Upper lobe of left lung (tissue), 4 donors: Measurements from ENCODE around the gene ANO10.
"Not testable (repeated sequence)": the region's sequence is repeated elsewhere in the genome, so short reads cannot be mapped to it uniquely, and the experiment has no call there.

Experiments
- CTCF ChIP-seq, 6 experiments: fragments of 450-650 bp in 4 of 6; fragments of 200-600 bp in 2 of 6; sonication (generic) in 2 of 6; IDR thresholded peaks; one replicate each; pipeline ENCODE4 v1.5.1; 2016 to 2019; ENCODE audit warnings: antibody characterized with exemption in 6 of 6
- POLR2A ChIP-seq, 4 donors: fragments of 450-650 bp; IDR thresholded peaks; one replicate each; pipeline ENCODE4 v1.5.1; 2016 to 2017; ENCODE audit warnings: antibody characterized with exemption in 4 of 4, mild to moderate bottlenecking in 2 of 4

- TF ChIP-seq CTCF, POLR2A (IDR thresholded peaks at IDR 0.05): not testable (repeated sequence)
These were observed 26.5 kb downstream of the ANO10 start for GRCh38 chr3:43595280-43595679.
